Measurements from ENCODE around the gene PPP1R14C. TPM values are rescaled to one million over a fixed set of nuclear protein-coding genes. Genes with fewer than 3 reads are reported as not detected.

The PPP1R14C gene
- total and polyA plus RNA-seq, 2 of the 13 experiments (the other 11 are each of a cell fraction or from before 2014, with no cell fraction given), result not detected

DNA sequence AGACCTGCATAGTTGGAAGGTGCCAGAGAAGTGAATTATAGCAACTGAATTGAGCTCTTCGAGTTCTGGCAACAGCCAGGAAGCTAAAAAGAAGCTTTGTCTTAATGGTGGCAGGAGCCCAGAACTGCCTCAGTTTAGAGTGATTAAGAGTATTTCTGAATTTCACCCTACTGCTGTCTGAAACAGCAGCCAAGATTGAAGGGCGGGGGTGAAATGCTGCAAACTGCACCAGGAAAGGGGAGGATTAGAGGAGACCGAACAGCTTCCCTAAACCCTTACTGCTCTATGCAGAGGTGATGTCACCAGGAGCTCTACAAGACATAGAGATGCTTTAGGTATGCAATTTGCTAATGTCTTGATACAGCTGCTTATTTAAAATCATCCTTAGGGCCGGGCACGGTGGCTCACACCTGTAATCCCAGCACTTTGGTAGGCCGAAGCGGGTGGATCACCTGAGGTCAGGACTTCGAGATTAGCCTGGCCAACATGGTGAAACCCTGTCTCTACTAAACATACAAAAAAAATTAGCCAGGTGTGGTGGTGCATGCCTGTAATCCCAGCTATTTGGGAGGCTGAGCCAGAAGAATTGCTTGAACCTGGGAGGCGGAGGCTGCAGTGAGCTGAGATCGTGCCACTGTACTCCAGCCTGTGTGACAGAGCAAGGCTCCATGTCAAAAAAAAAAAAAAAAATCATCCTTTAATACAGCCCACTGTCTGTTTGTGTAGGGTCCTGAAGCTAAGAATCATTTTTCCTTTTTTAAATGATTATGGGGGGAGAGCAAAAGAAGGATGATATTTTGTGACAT lies 134.3 kb downstream of the PPP1R14C start (continued):
- TF ChIP-seq U2AF2 (IDR thresholded peaks at IDR 0.05; ENCODE audit: low read depth, low read length), result no peak
- no peak for TF ChIP-seq ZFP36L1 (CRISPR knock-in tag; IDR thresholded peaks at IDR 0.05)
- no peak for TF ChIP-seq ATRX (CRISPR knock-in tag; IDR thresholded peaks at IDR 0.05; ENCODE audit: borderline replicate concordance)
- TF ChIP-seq, protein P1, sequence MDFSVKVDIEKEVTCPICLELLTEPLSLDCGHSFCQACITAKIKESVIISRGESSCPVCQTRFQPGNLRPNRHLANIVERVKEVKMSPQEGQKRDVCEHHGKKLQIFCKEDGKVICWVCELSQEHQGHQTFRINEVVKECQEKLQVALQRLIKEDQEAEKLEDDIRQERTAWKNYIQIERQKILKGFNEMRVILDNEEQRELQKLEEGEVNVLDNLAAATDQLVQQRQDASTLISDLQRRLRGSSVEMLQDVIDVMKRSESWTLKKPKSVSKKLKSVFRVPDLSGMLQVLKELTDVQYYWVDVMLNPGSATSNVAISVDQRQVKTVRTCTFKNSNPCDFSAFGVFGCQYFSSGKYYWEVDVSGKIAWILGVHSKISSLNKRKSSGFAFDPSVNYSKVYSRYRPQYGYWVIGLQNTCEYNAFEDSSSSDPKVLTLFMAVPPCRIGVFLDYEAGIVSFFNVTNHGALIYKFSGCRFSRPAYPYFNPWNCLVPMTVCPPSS (IDR thresholded peaks at IDR 0.05), result no peak

GRCh38 chr6:150279533-150279932 lies 136.7 kb downstream of the PPP1R14C start:
- Histone ChIP-seq H3K27ac (ENCODE audit: extremely low read length, insufficient read depth, low read length) (no peak overlapping the region), H4K20me1 (ENCODE audit: insufficient read depth, low read length) (no peaks in the 10 kb centered on the region), H2AFZ (ENCODE audit: low read length) (no peak overlapping the region), H3K9me3 (ENCODE audit: low read length) (no peaks in the 10 kb centered on the region), H3K4me2 (ENCODE audit: low read depth, low read length) (no peak overlapping the region), H3K27me3 (ENCODE audit: control insufficient read depth in 1 of 2, insufficient read depth in 2 of 2, low read length in 2 of 2) (peaks cover 0 to 27% of the 10 kb centered on the region in 2 experiments; a peak in 3 of 5 replicates), H3K4me3 (replicated peaks in 1 of 3; ENCODE audit: insufficient read depth in 1 of 3, low read depth in 2 of 3, low read length in 3 of 3) (no peak overlapping the region), H3K36me3 (replicated peaks in 1 of 2; ENCODE audit: control insufficient read depth in 1 of 2, insufficient read depth in 2 of 2, low read length in 2 of 2) (no peaks in the 10 kb centered on the region), H3K9ac (ENCODE audit: insufficient read depth, low read depth, low read length) (no peak overlapping the region), H3K4me1 (ENCODE audit: insufficient read depth, low read length) (no peaks in the 10 kb centered on the region), H3K79me2 (ENCODE audit: insufficient read depth, low read length) (no peaks in the 10 kb centered on the region)
- ChIA-PET CTCF (ENCODE audit: low intra/inter-chr PET ratio, low total read pairs) (no interaction called here), POLR2A (no interaction called here)
- no peak for FAIRE-seq
- intact Hi-C loops (cut with micrococcal nuclease; ENCODE audit: unreplicated experiment) (no loop called here), in situ Hi-C loops (cut with HindIII; ENCODE audit: extremely low pct_ligation_motif_present, low pct_unique_long_range_greater_than_20kb) (no loop called here)
- no peak for DNase-seq (ENCODE audit: low spot score)
- TF ChIP-seq ATF7 (IDR thresholded peaks at IDR 0.05) (peak; percentile 21; the same call in 1 of the 2 replicates), ATF7 (CRISPR knock-in tag; IDR thresholded peaks at IDR 0.05) (no peak), ZNF615 (CRISPR knock-in tag; IDR thresholded peaks at IDR 0.05; ENCODE audit: borderline replicate concordance) (no peak), MEIS2 (CRISPR knock-in tag; IDR thresholded peaks at IDR 0.05) (no peak)
- 0% methylated on average over 1 of the region's 1 CpG for WGBS (ENCODE audit: low lambda C conversion rate)
- no peak for ATAC-seq
- no TSS peak for BruUV-seq (replicated peaks)

Data from HepG2 (cell line).